GM11168 (cell line): ENCODE results near the gene TMEM217.
"Not testable (repeated sequence)": the region's sequence is repeated elsewhere in the genome, so short reads cannot be mapped to it uniquely, and the experiment has no call there.

Source experiments
- in situ Hi-C: fragments of 300-500 bp; cut with MboI; formaldehyde crosslinking; loops from one replicate; pipeline ENCODE4 v1.12.0; 2022; ENCODE audit warnings: low sequenced_read_pairs; ENCODE audit not compliant: unreplicated experiment

Gene TMEM217

GRCh38 chr6:37194886-37195285 lies 63.1 kb downstream of the TMEM217 start:
- in situ Hi-C loops: not testable (repeated sequence)

GRCh38 chr6:37192666-37193065 lies 65.3 kb downstream of the TMEM217 start:
- in situ Hi-C loops: no loop called here

GRCh38 chr6:37190159-37190535 lies 67.8 kb downstream of the TMEM217 start:
- in situ Hi-C loops: no loop called here

GRCh38 chr6:37188962-37189510 lies 68.9 kb downstream of the TMEM217 start:
- in situ Hi-C loops: no loop called here

GRCh38 chr6:37187321-37188022 lies 70.5 kb downstream of the TMEM217 start:
- in situ Hi-C loops: no loop called here

GRCh38 chr6:37185949-37186720 lies 71.8 kb downstream of the TMEM217 start:
- in situ Hi-C loops: not testable (repeated sequence)

- in situ Hi-C loops: no loop called here
Measured at GRCh38 chr6:37182736-37183590, 75.0 kb downstream of the TMEM217 start.

GRCh38 chr6:37180610-37181009 lies 77.3 kb downstream of the TMEM217 start:
- in situ Hi-C loops: not testable (repeated sequence)

GRCh38 chr6:37180075-37180474 lies 77.9 kb downstream of the TMEM217 start:
- in situ Hi-C loops: no loop called here

GRCh38 chr6:37177935-37178517 lies 79.9 kb downstream of the TMEM217 start:
- in situ Hi-C loops: no loop called here

- in situ Hi-C loops: no loop called here
Measured at GRCh38 chr6:37177077-37177934, 80.6 kb downstream of the TMEM217 start.

- in situ Hi-C loops: no loop called here
Measured at GRCh38 chr6:37176268-37177076, 81.5 kb downstream of the TMEM217 start.

- in situ Hi-C loops: no loop called here
Measured at GRCh38 chr6:37175332-37176267, 82.3 kb downstream of the TMEM217 start.

- in situ Hi-C loops: loop anchor here (5.0 kb wide), 1 partner anchor 122 kb away; no protein-coding TSS in a partner anchor
Measured at GRCh38 chr6:37174515-37175331, 83.2 kb downstream of the TMEM217 start.

GRCh38 chr6:37174196-37174514 lies 83.8 kb downstream of the TMEM217 start:
- in situ Hi-C loops: loop anchor here (5.0 kb wide), 1 partner anchor 122 kb away; no protein-coding TSS in a partner anchor

GRCh38 chr6:37173493-37174195 lies 84.3 kb downstream of the TMEM217 start:
- in situ Hi-C loops: loop anchor here (5.0 kb wide), 1 partner anchor 121 kb away; no protein-coding TSS in a partner anchor
